MM.1S (cell line): Measurements from ENCODE around the gene ORAI2.

Experiments used
- DNase-seq: peaks from one replicate; pipeline ENCODE4 v3.0.0-alpha.2; 2015
- H2AFZ ChIP-seq: fragments of 300-600 bp; sonication (generic); 2 replicates; pipeline ENCODE4 v1.6.0; 2016; ENCODE audit warnings: antibody characterized with exemption, low read length
- H3F3A ChIP-seq: fragments of 300-600 bp; sonication (generic); 2 replicates; pipeline ENCODE4 v1.6.1; 2016; ENCODE audit warnings: mild to moderate bottlenecking, antibody characterized with exemption, low read length, moderate library complexity, mixed read lengths; ENCODE audit not compliant: insufficient read depth
- H3K27ac ChIP-seq: fragments of 300-600 bp; sonication (generic); 2 replicates; pipeline ENCODE4 v1.5.1; 2016; ENCODE audit warnings: mild to moderate bottlenecking, low read length
- H3K27me3 ChIP-seq: fragments of 300-600 bp; sonication (generic); replicated peaks from 2 replicates; pipeline ENCODE4 v1.6.0; 2016; ENCODE audit warnings: low read length; ENCODE audit not compliant: insufficient read depth
- H3K36me3 ChIP-seq: fragments of 300-600 bp; sonication (generic); replicated peaks from 2 replicates; pipeline ENCODE4 v1.6.1; 2016; ENCODE audit warnings: mild to moderate bottlenecking, low read length, mixed read lengths; ENCODE audit not compliant: insufficient read depth
- H3K4me1 ChIP-seq: fragments of 300-600 bp; sonication (generic); 2 replicates; pipeline ENCODE4 v1.6.1; 2016; ENCODE audit warnings: low read length, mixed read lengths
- H3K4me2 ChIP-seq: fragments of 300-600 bp; sonication (generic); 2 replicates; pipeline ENCODE4 v1.6.0; 2016; ENCODE audit warnings: low read depth, low read length
- H3K4me3 ChIP-seq: fragments of 300-600 bp; sonication (generic); 2 replicates; pipeline ENCODE4 v1.5.1; 2016; ENCODE audit warnings: low read length, mixed read lengths
- H3K79me2 ChIP-seq: fragments of 300-600 bp; sonication (generic); 2 replicates; pipeline ENCODE4 v1.6.1; 2016; ENCODE audit warnings: mixed run types, low read length, mixed read lengths
- H3K9ac ChIP-seq: fragments of 300-600 bp; sonication (generic); 2 replicates; pipeline ENCODE4 v1.6.1; 2016; ENCODE audit warnings: low read length, mixed read lengths
- H3K9me2 ChIP-seq: fragments of 300-600 bp; sonication (generic); replicated peaks from 2 replicates; pipeline ENCODE4 v1.6.1; 2016; ENCODE audit warnings: mild to moderate bottlenecking, low read length, mixed read lengths; ENCODE audit not compliant: insufficient read depth
- H3K9me3 ChIP-seq: fragments of 300-600 bp; sonication (generic); replicated peaks from 2 replicates; pipeline ENCODE4 v1.6.1; 2016; ENCODE audit warnings: mild to moderate bottlenecking, low read length, mixed read lengths; ENCODE audit not compliant: insufficient read depth
- H4K20me1 ChIP-seq: fragments of 300-600 bp; sonication (generic); 2 replicates; pipeline ENCODE4 v1.6.1; 2016; ENCODE audit warnings: mild to moderate bottlenecking, low read length, moderate library complexity, mixed read lengths; ENCODE audit not compliant: insufficient read depth
- CTCF ChIP-seq: fragments of 300-600 bp; sonication (generic); IDR thresholded peaks from 2 replicates; pipeline ENCODE4 v1.5.1; 2016; ENCODE audit warnings: antibody characterized with exemption, low read length, mixed read lengths
- EZH2 ChIP-seq: fragments of 300-600 bp; sonication (generic); optimal IDR thresholded peaks from 2 replicates; pipeline ENCODE3; 2017; ENCODE audit warnings: low read depth, mild to moderate bottlenecking, antibody characterized with exemption, low read length, mixed read lengths
- EZH2phosphoT487 ChIP-seq: fragments of 300-600 bp; sonication (generic); IDR thresholded peaks from 2 replicates; pipeline ENCODE4 v1.6.1; 2018; ENCODE audit warnings: antibody characterized with exemption, low read length

ORAI2 gene

GRCh38 chr7:102410918-102411317, 22.5 kb upstream of the ORAI2 start:
- Histone ChIP-seq H3K36me3 (peaks cover 6% of the 10 kb centered on the region; the same call in 1 of the 2 replicates), H3K27ac (no peak overlapping the region), H2AFZ (no peak overlapping the region), H3K4me2 (no peak overlapping the region), H4K20me1 (no peaks in the 10 kb centered on the region), H3K79me2 (peaks cover 72% of the 10 kb centered on the region), H3K9me2 (no peaks in the 10 kb centered on the region), H3K27me3 (no peaks in the 10 kb centered on the region), H3K4me1 (no peaks in the 10 kb centered on the region), H3K4me3 (no peak overlapping the region), H3F3A (peaks cover 5% of the 10 kb centered on the region; the same call in 1 of the 2 replicates), H3K9me3 (no peaks in the 10 kb centered on the region), H3K9ac (no peak overlapping the region)
- no peak for DNase-seq
- TF ChIP-seq EZH2phosphoT487 (no peak), CTCF (no peak), EZH2 (no peak)

DNA sequence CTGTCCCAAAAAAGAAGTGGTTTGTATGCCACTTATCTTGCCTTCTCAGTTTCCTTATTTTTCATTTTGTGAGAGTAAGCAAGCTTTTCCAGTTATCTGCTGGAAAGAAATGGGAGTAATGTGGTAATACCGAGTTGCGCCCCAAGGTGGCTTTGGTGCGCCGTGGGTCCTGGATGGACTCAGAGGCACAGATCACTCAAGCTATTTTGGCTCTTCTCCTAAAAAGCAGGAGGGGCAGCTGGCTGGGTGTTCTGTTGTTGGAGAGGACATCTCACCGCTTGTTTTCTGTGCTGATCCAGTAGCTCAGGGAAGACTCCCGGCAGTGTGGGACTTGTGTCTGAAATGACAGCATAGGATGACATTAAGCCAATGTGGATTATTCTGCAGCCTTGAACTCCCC, 20.8 kb upstream of the ORAI2 start:
- no peak overlapping the region for H2AFZ ChIP-seq
- no peak for TF ChIP-seq EZH2
- peak; percentile 55 for TF ChIP-seq CTCF
- no peak overlapping the region for H3K4me2 ChIP-seq
- H3K27me3 ChIP-seq: no peaks in the 10 kb centered on the region
- H3K9me3 ChIP-seq: no peaks in the 10 kb centered on the region
- no peak overlapping the region for H3K9ac ChIP-seq
- peak; percentile 20 for DNase-seq
- H3K4me3 ChIP-seq: no peak overlapping the region
- peaks cover 5% of the 10 kb centered on the region; the same call in 1 of the 2 replicates for H3F3A ChIP-seq
- H3K4me1 ChIP-seq: no peaks in the 10 kb centered on the region
- H3K79me2 ChIP-seq: peaks cover 72% of the 10 kb centered on the region
- no peak overlapping the region for H3K27ac ChIP-seq
- H3K36me3 ChIP-seq: no peaks in the 10 kb centered on the region; the same call in 1 of the 2 replicates
- H3K9me2 ChIP-seq: no peaks in the 10 kb centered on the region
- H4K20me1 ChIP-seq: no peaks in the 10 kb centered on the region

- Histone ChIP-seq H3K4me3 (no peak overlapping the region), H3K9me2 (no peaks in the 10 kb centered on the region), H3K27me3 (no peaks in the 10 kb centered on the region), H3K9me3 (no peaks in the 10 kb centered on the region), H3K36me3 (no peaks in the 10 kb centered on the region; the same call in 1 of the 2 replicates), H3K27ac (no peak overlapping the region), H3K4me1 (no peaks in the 10 kb centered on the region), H2AFZ (no peak overlapping the region), H3K79me2 (peaks cover 70% of the 10 kb centered on the region), H3K4me2 (no peak overlapping the region), H4K20me1 (no peaks in the 10 kb centered on the region), H3F3A (peaks cover 5% of the 10 kb centered on the region; the same call in 1 of the 2 replicates), H3K9ac (no peak overlapping the region)
- TF ChIP-seq EZH2 (no peak), CTCF (no peak), EZH2phosphoT487 (no peak)
- DNase-seq: no peak
Observed at GRCh38 chr7:102413091-102413490, 20.3 kb upstream of the ORAI2 start.
